HG02642 (cell line): ENCODE results near the gene INS.
"Not testable (repeated sequence)": the region's sequence is repeated elsewhere in the genome, so short reads cannot be mapped to it uniquely, and the experiment has no call there.

ENCODE experiments used
- ATAC-seq: cut with Tn5 transposase; IDR thresholded peaks from one replicate; pipeline ENCODE4 v1.9.1; 2021; ENCODE audit warnings: mild to moderate bottlenecking; ENCODE audit not compliant: unreplicated experiment, poor library complexity

The INS gene

GRCh38 chr11:2199466-2200341 is 38.7 kb upstream of the INS start:
- ATAC-seq, result no peak

GRCh38 chr11:2198621-2199365 is 37.8 kb upstream of the INS start:
- ATAC-seq, result no peak

- no peak for ATAC-seq
Observed at GRCh38 chr11:2197771-2198520, 36.9 kb upstream of the INS start.

DNA sequence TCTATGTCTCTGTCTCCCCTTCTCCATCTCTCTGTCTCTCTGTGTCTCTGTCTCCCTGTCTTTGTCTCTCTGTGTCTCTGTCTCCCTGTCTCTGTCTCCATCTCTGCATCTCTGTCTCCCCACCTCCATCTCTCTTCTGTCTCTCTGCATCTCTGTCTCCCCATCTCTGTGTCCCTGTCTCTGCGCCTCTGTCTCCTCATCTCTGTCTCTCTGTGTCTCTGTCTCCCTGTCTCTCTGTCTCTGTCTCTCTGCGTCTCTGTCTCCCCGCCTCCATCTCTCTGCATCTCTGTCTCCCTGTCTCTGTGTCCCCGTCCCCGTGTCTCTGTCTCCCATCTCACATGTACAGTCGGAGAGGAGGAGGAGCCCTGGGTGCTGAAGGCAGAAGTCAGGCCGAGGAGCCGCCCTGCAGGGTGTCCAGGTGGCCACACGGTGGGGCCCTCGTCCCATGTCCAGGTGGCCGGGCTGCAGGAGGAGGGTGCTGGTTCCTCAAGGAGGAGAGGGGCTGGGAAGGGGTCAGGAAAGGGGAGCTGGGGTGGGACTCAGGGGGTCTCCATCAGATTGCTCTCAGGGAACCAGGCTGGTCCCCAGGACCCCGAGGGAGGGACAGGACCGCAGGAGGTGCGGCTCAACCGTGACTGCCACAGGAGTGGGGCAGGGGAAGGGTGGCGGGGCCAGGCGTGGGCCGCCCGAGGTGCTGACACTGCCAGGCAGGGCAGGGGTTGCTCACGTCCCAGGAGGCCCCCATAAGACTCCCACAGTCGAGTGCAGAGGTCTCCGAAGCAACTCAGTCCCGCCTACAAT is 36.2 kb upstream of the INS start:
- no peak for ATAC-seq

GRCh38 chr11:2195756-2196088 is 34.7 kb upstream of the INS start:
- ATAC-seq, result no peak

DNA sequence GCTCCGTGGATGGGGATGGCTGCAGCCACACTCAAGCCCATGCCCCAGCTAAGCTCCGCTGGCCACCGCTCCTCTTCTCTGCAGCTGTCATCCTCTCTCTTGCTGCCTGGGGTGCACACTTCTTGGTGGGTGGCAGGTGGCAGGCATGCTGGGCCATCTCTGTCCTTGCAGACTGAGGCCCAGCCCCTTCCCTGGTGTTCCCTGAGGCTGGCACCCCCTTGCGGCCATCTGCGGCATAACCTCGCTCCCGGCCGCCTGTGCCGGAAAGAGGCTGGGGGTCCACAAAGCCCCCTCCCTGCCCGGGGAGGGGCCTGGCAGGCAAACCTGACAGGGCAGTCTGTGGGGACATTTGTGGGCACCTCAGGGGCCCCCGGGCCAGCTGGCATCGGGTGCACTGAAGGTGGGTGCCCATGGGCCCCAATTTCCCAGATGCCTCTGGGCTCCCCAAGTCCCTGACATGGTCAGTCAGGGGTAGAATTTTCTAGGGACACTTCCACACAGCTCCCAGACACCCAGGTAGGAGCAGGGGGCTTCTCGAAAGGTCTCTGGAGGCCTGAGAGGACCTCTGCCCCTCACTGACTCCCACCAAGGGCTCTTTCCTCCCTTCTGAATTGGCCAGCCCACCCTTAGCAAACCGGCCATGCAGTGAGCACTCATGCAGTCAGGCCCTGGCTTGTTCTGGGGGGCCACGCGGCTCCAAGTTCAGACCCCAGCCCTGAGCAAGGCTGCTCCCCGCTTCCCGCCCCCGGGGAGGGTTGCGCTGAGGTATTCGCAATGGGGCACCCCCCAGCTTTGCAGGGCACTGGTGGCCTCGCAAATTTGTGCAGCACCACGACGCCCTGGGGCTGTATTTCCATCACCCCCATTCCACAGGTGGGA is 34.1 kb upstream of the INS start:
- ATAC-seq, result no peak

DNA sequence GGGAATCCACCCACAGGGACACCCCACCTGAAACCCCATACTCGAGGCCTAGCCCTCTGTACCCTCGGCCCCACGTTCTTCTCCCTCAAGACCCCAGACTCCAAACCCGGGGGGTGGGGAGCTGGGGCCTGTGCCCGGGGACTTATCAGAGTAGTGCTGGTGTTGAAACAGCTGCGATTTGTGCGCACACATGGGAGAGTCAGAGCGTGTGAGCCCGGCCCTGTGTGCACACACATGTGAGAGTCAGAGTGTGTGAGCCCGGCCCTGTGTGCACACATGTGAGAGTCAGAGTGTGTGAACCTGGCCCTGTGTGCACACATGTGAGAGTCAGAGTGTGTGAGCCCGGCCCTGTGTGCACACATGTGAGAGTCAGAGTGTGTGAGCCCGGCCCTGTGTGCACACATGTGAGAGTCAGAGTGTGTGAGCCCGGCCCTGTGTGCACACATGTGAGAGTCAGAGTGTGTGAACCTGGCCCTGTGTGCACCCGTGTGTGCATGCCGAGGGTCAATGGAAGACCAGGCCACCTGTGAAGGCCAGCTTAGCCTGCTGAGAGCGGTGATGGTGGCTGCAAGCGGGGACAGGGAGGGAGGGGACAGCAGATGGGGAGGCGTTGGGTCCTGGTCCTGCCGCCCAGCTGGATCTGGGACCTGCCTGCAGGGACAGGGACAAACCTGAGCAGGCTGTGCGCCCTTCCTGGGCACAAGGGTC is 33.0 kb upstream of the INS start:
- not testable (repeated sequence) for ATAC-seq

DNA sequence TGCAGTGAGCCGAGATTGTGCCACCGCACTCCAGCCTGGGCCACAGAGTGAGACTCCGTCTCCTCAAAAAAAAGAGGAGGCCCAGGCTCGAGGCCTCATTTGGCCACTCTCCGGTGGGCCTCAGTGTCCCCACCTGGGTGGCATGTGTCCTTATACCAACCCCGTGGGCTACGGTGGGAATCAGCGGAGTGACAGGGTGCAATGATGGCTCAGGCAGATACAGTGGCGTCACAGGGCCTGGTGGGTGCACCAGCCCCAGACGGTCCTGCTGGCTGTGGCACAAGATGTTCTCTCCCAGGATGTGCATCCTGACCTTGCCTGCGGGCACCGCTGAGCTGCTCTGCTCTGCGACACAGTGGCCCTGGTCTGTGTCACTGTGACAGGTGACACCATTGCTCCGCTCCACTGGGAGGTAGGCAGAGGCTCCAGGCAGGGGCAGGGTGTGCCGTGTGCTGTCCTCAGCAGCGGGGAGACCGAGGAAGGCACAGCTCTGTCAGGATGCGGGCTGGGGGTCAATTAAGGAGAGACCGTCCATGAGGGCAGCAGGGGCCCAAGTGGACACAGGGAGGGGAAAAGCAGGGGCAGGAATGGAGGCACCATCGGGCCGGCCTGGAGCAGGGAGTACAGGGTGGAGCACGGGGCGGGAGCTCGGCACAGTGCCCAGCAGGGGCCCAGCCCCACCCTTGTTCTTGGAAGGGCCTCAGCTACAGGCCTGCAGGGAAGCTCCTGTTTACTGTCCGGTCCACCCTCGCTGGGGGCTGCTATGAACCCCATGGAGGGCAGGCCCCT is 32.3 kb upstream of the INS start:
- ATAC-seq, result no peak

GRCh38 chr11:2192435-2192834 is 31.4 kb upstream of the INS start:
- no peak for ATAC-seq

- ATAC-seq, result no peak
Observed at GRCh38 chr11:2191883-2192282, 30.9 kb upstream of the INS start.

- ATAC-seq, result no peak
Observed at GRCh38 chr11:2190657-2191471, 29.9 kb upstream of the INS start.

GRCh38 chr11:2189938-2190656 is 29.1 kb upstream of the INS start:
- ATAC-seq, result no peak

DNA sequence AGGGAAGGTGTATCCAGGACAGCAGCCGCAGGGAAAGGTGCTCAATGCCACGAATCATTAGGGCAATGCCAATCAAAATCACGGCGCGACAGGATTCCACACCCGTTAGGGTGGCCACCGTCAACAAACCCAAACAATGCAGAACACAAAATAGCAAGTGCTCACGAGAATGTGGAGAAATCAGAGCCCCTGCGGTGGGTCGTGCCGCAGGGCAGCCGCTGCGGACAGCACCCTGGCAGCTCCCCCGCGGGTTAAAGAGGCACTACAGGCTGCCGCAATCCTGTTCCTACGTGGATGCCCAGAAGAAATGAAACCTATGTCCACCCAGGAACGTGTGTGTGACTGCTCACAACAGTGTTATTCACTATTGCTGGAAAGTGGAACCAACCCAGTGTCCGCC is 27.7 kb upstream of the INS start:
- ATAC-seq, result no peak

- ATAC-seq, result no peak
Observed at GRCh38 chr11:2187280-2187707, 26.3 kb upstream of the INS start.

GRCh38 chr11:2186669-2187279 is 25.8 kb upstream of the INS start:
- no peak for ATAC-seq
